ENCODE results near the gene OGA. TPM values are rescaled to one million over a fixed set of nuclear protein-coding genes. Genes with fewer than 3 reads are reported as not detected.

Gene OGA
- total and polyA plus RNA-seq, 2 of the 8 experiments (the other 6 are each of a cell fraction or from before 2014, with no cell fraction given): 31.2 to 107 TPM

- Histone ChIP-seq H3K18ac (ENCODE audit: extremely low read depth, low read length) (no peak overlapping the region), H2AK5ac (ENCODE audit: low read depth, low read length) (no peak overlapping the region), H3K4me2 (ENCODE audit: insufficient read depth in 1 of 2, low read depth in 2 of 2, low read length in 2 of 2) (no peak overlapping the region; a peak in 1 of 4 replicates), H4K5ac (ENCODE audit: insufficient read length, low read depth, low read length) (no peak overlapping the region), H4K20me1 (replicated peaks in 1 of 2; ENCODE audit: control insufficient read depth in 1 of 2, insufficient read depth in 2 of 2, low read length in 2 of 2) (peaks cover 4 to 15% of the 10 kb centered on the region in 2 experiments), H3K4me3 (ENCODE audit: extremely low read depth in 1 of 4, insufficient read depth in 2 of 4, low read depth in 3 of 4, low read length in 4 of 4) (no peak overlapping the region), H2BK15ac (ENCODE audit: low read length) (no peak overlapping the region), H3K23me2 (ENCODE audit: low read depth, low read length) (peaks cover 12% of the 10 kb centered on the region), H3K79me2 (ENCODE audit: control insufficient read depth in 1 of 2, insufficient read depth in 2 of 2, low read length in 2 of 2) (no peaks in the 10 kb centered on the region; a peak in 1 of 4 replicates), H2BK12ac (ENCODE audit: low read depth, low read length) (no peak overlapping the region), H3K9ac (replicated peaks in 1 of 4; ENCODE audit: extremely low read depth in 1 of 4, low read depth in 3 of 4, low read length in 3 of 4) (no peak overlapping the region), H2BK5ac (ENCODE audit: low read depth, low read length) (no peak overlapping the region), H3K36me3 (ENCODE audit: control insufficient read depth in 2 of 4, insufficient read depth in 4 of 4, low read length in 3 of 4) (no peaks in the 10 kb centered on the region; a peak in 1 of 8 replicates), H3K23ac (ENCODE audit: insufficient read length) (no peak overlapping the region), H4K91ac (replicated peaks; ENCODE audit: insufficient read length, low read length) (no peak overlapping the region), H4K8ac (ENCODE audit: extremely low read depth, insufficient read depth, low read length) (no peak overlapping the region), H3K14ac (ENCODE audit: insufficient read length) (no peak overlapping the region), H2BK20ac (ENCODE audit: low read length) (no peak overlapping the region), H3K27me3 (replicated peaks in 1 of 4; ENCODE audit: control insufficient read depth in 3 of 4, extremely low read depth in 1 of 4, insufficient read depth in 3 of 4, low read length in 3 of 4) (no peaks in the 10 kb centered on the region), H2AFZ (ENCODE audit: low read length) (no peak overlapping the region), H3K4ac (replicated peaks; ENCODE audit: insufficient read length, low read depth, low read length) (no peak overlapping the region), H3K79me1 (ENCODE audit: low read depth, low read length) (no peaks in the 10 kb centered on the region; the same call in 1 of the 2 replicates), H3K9me3 (ENCODE audit: insufficient read depth in 2 of 2, low read depth in 1 of 2, low read length in 1 of 2) (no peaks in the 10 kb centered on the region), H2BK120ac (replicated peaks; ENCODE audit: low read depth, low read length) (no peak overlapping the region), H3K4me1 (replicated peaks in 1 of 4; ENCODE audit: control insufficient read depth in 3 of 4, insufficient read depth in 4 of 4, low read length in 3 of 4) (peaks cover 7 to 21% (median 15%) of the 10 kb centered on the region in 4 experiments), H3K27ac (ENCODE audit: low read depth, low read length) (no peak overlapping the region), H3K56ac (replicated peaks; ENCODE audit: insufficient read length, low read depth, low read length) (no peak overlapping the region)
- FAIRE-seq (no peak), DNase-seq (ENCODE audit: low read depth in 1 of 2, low spot score in 2 of 2) (no peak)
- ChIA-PET CTCF (ENCODE audit: partially characterized antibody) (interaction anchor here (0.9 to 2.1 kb wide), 6 partner anchors 8 to 245 kb away, joined by 3 to 5 read pairs (median 4); partner anchors contain the start of gene KCNIP2), POLR2A (ENCODE audit: partially characterized antibody) (interaction anchor here (1.2 to 9.8 kb wide), 2 partner anchors 10 to 11 kb away, joined by 5 to 100 read pairs; partner anchors contain the start of gene OGA)
- WGBS, 2 experiments (ENCODE audit: extremely low coverage in 1 of 2, insufficient coverage in 1 of 2, insufficient read length in 1 of 2, insufficient replicate concordance in 2 of 2, low coverage in 1 of 2, low lambda C conversion rate in 2 of 2, missing lambda C conversion rate in 1 of 2): 92% methylated on average over 9 of the region's 10 CpGs; no CpG with 5 or more reads in 1 of the 2 experiments
- TF ChIP-seq EZH2 (IDR thresholded peaks at IDR 0.05; ENCODE audit: low read depth, low read length, severe bottlenecking): no peak
- TF ChIP-seq TEAD4 (IDR thresholded peaks at IDR 0.05; ENCODE audit: low read depth, low read length): no peak
- no peak for TF ChIP-seq JUN (IDR thresholded peaks at IDR 0.05; ENCODE audit: low read depth, low read length)
- TF ChIP-seq BCL11A (IDR thresholded peaks at IDR 0.05; ENCODE audit: low read depth in 2 of 2, low read length in 2 of 2): no peak
These were observed 9.8 kb upstream of the OGA start for GRCh38 chr10:101827919-101828600.

All from H1 (cell line).